Lower leg skin (tissue), 4 donors: ENCODE results near the gene ARHGEF39. TPM values are rescaled to one million over a fixed set of nuclear protein-coding genes. Genes with fewer than 3 reads are reported as not detected.
A peak's percentile ranks its signal among the peaks of the same experiment; 100 is the strongest.

ENCODE experiments used
- DNase-seq, 2 donors: peaks; one replicate each; pipeline ENCODE4 v3.0.0-alpha.2; 2019; ENCODE audit warnings: low spot score in 2 of 2
- H3K4me3 ChIP-seq: fragments of 200-600 bp; sonication (generic); 2 replicates; pipeline ENCODE4 v1.5.1; 2017; ENCODE audit warnings: mild to moderate bottlenecking, low read depth; ENCODE audit not compliant: poor library complexity, severe bottlenecking
- CTCF ChIP-seq, 3 donors: fragments of 450-650 bp; IDR thresholded peaks; one replicate each; pipeline ENCODE4 v1.5.1; 2016; ENCODE audit warnings: antibody characterized with exemption in 3 of 3, mild to moderate bottlenecking in 3 of 3, moderate library complexity in 2 of 3
- POLR2A ChIP-seq, 2 donors: fragments of 450-650 bp; IDR thresholded peaks; one replicate each; pipeline ENCODE4 v1.6.1; 2016 to 2017; ENCODE audit warnings: antibody characterized with exemption in 2 of 2, mild to moderate bottlenecking in 1 of 2, moderate library complexity in 1 of 2
- WGBS, 2 donors: methylation state at CpG; one replicate each; pipeline ENCODE4 v1.1.5; 2018; 5-methylcytosine and 5-hydroxymethylcytosine counted together
- intact Hi-C: fragments of 100-400 bp; cut with DNase I; formaldehyde crosslinking; loops from one replicate; pipeline ENCODE4 v1.15.0; 2023; ENCODE audit warnings: low total_unique reads
- total RNA-seq, 4 donors: library from RNA; depleted of rRNA; stranded (reverse); fragments of >200 nt; gene quantifications; one replicate each; pipeline ENCODE4 v1.1.0, GENCODE V29; 2016

ARHGEF39 gene
- total RNA-seq, 4 donors from 2014 or later = 0.32 to 7.6 (median 0.86) TPM

GRCh38 chr9:35675732-35676392 lies 10.9 kb upstream of the ARHGEF39 start:
- DNase-seq = no peak
- intact Hi-C loops = loop anchor here (10.0 kb wide), 1 partner anchor 49 kb away; no protein-coding TSS in a partner anchor
- WGBS, 2 donors = 18 to 21% methylated on average over 34 to 50 of the region's 51 CpGs
- TF ChIP-seq CTCF (IDR thresholded peaks at IDR 0.05) (no peak), POLR2A (IDR thresholded peaks at IDR 0.05) (no peak)
- peak overlapping the region; percentile 1 for H3K4me3 ChIP-seq

GRCh38 chr9:35675204-35675603 lies 10.2 kb upstream of the ARHGEF39 start:
- H3K4me3 ChIP-seq = no peak overlapping the region
- TF ChIP-seq POLR2A (IDR thresholded peaks at IDR 0.05) (no peak), CTCF (IDR thresholded peaks at IDR 0.05) (no peak)
- no peak for DNase-seq
- intact Hi-C loops = loop anchor here (10.0 kb wide), 1 partner anchor 50 kb away; no protein-coding TSS in a partner anchor
- 25 to 45% methylated on average over 5 to 13 of the region's 13 CpGs for WGBS, 2 donors

- 36 to 50% methylated on average over 3 of the region's 3 CpGs for WGBS, 2 donors
- no peak for TF ChIP-seq CTCF (IDR thresholded peaks at IDR 0.05)
- no peak for TF ChIP-seq POLR2A (IDR thresholded peaks at IDR 0.05)
- intact Hi-C loops = loop anchor here (10.0 kb wide), 1 partner anchor 51 kb away; no protein-coding TSS in a partner anchor
Observed at GRCh38 chr9:35674025-35674361, 9.0 kb upstream of the ARHGEF39 start.

GRCh38 chr9:35673132-35674024 lies 8.4 kb upstream of the ARHGEF39 start, which contains the start of gene CA9:
TSS of gene CA9 (plus strand) at chr9:35673928. CDS start at chr9:35673960, 32 bp downstream.
- no peak for DNase-seq
- 49 to 50% methylated on average over 10 of the region's 10 CpGs for whole genome bisulfite sequencing, 2 donors
- H3K4me3 ChIP-seq = no peak within 1 kb of the TSS
- intact Hi-C loops = loop anchor here (10.0 kb wide), 1 partner anchor 51 kb away; no protein-coding TSS in a partner anchor
- TF ChIP-seq CTCF (IDR thresholded peaks at IDR 0.05) = no peak
- no peak for TF ChIP-seq POLR2A (IDR thresholded peaks at IDR 0.05)

More at GRCh38 chr9:35674025-35674361, 9.0 kb upstream of the ARHGEF39 start:
- DNase-seq = no peak
- H3K4me3 ChIP-seq = no peak overlapping the region

GRCh38 chr9:35669331-35670145 lies 4.5 kb upstream of the ARHGEF39 start:
- whole genome bisulfite sequencing, 2 donors = 72 to 73% methylated on average over 6 of the region's 6 CpGs
- DNase-seq = no peak
- H3K4me3 ChIP-seq = no peak overlapping the region
- TF ChIP-seq CTCF (IDR thresholded peaks at IDR 0.05) (no peak), POLR2A (IDR thresholded peaks at IDR 0.05) (no peak)
- intact Hi-C loops = loop anchor here (10.0 kb wide), 1 partner anchor 55 kb away; no protein-coding TSS in a partner anchor
